Measurements from ENCODE around the gene TAF10.

DNA sequence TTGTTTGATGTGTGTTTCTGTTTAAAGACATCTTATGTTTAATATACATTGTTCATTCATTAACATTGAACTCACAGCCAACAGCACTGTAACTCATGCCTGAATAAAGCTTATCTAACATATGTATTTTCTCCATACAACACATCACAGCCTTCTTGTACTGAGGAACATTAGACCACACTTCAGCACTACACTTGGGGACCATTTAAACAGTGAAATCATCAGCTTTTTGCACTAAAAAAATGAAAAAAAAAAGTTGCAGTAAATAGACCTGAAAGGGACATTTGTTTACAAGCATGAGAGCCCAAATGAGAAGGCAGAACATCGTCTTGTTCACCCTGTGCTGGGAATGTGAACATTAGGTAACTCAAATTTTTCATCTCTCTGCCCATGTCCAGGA, 22.5 kb upstream of the TAF10 start:
- TF ChIP-seq, protein P1, sequence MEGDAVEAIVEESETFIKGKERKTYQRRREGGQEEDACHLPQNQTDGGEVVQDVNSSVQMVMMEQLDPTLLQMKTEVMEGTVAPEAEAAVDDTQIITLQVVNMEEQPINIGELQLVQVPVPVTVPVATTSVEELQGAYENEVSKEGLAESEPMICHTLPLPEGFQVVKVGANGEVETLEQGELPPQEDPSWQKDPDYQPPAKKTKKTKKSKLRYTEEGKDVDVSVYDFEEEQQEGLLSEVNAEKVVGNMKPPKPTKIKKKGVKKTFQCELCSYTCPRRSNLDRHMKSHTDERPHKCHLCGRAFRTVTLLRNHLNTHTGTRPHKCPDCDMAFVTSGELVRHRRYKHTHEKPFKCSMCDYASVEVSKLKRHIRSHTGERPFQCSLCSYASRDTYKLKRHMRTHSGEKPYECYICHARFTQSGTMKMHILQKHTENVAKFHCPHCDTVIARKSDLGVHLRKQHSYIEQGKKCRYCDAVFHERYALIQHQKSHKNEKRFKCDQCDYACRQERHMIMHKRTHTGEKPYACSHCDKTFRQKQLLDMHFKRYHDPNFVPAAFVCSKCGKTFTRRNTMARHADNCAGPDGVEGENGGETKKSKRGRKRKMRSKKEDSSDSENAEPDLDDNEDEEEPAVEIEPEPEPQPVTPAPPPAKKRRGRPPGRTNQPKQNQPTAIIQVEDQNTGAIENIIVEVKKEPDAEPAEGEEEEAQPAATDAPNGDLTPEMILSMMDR (IDR thresholded peaks at IDR 0.05): no peak
- no peak for TF ChIP-seq POLR2A (IDR thresholded peaks at IDR 0.05)
